Neural cell (in vitro differentiated cells): ENCODE measurements around the gene DOCK2. TPM values are rescaled to one million over a fixed set of nuclear protein-coding genes. Genes with fewer than 3 reads are reported as not detected.

Source experiments
- H2AFZ ChIP-seq: fragments of 200-600, 300-800 bp; sonication (generic), shearing (Covaris generic); 2 replicates; pipeline ENCODE4 v1.6.0; 2014; ENCODE audit warnings: low read depth, mild to moderate bottlenecking, antibody characterized with exemption, low read length, moderate library complexity
- H3F3A ChIP-seq: fragments of 200-600 bp; shearing (Covaris generic); 2 replicates; pipeline ENCODE4 v1.6.1; 2016; ENCODE audit warnings: mild to moderate bottlenecking, moderate library complexity, mixed read lengths, antibody characterized with exemption, low read length; ENCODE audit not compliant: insufficient read depth, poor library complexity, severe bottlenecking
- H3K27ac ChIP-seq: fragments of 200-600, 300-800 bp; sonication (generic), shearing (Covaris generic); 2 replicates; pipeline ENCODE4 v1.5.1; 2014; ENCODE audit warnings: mild to moderate bottlenecking, low read length, moderate library complexity
- H3K27me3 ChIP-seq: fragments of 300-800, 200-600 bp; sonication (generic), shearing (Covaris generic); 2 replicates; pipeline ENCODE4 v1.6.0; 2014; ENCODE audit warnings: mild to moderate bottlenecking, low read depth, low read length, moderate library complexity; ENCODE audit not compliant: insufficient read depth
- H3K36me3 ChIP-seq: fragments of 300-800, 200-600 bp; sonication (generic), shearing (Covaris generic); 2 replicates; pipeline ENCODE4 v1.5.1; 2014; ENCODE audit warnings: mild to moderate bottlenecking, antibody characterized with exemption, low read length, moderate library complexity; ENCODE audit not compliant: insufficient read depth
- H3K4me2 ChIP-seq: fragments of 300-800, 200-600 bp; sonication (generic), shearing (Covaris generic); 2 replicates; pipeline ENCODE4 v1.6.0; 2014; ENCODE audit warnings: mild to moderate bottlenecking, low read length
- H3K4me3 ChIP-seq: fragments of 300-800, 200-600 bp; sonication (generic), shearing (Covaris generic); 2 replicates; pipeline ENCODE4 v1.5.1; 2014; ENCODE audit warnings: mild to moderate bottlenecking, low read length, moderate library complexity
- H3K79me2 ChIP-seq: fragments of 200-600 bp; shearing (Covaris generic); replicated peaks from 2 replicates; pipeline ENCODE4 v1.6.0; 2014; ENCODE audit warnings: mild to moderate bottlenecking, low read length, moderate library complexity; ENCODE audit not compliant: insufficient read depth
- H3K9ac ChIP-seq: fragments of 300-800, 200-600 bp; sonication (generic), shearing (Covaris generic); 2 replicates; pipeline ENCODE4 v1.6.1; 2016; ENCODE audit warnings: mild to moderate bottlenecking, low read length, mixed read lengths
- H3K9me2 ChIP-seq: fragments of 200-600 bp; shearing (Covaris generic); 2 replicates; pipeline ENCODE4 v1.6.1; 2016; ENCODE audit warnings: mild to moderate bottlenecking, low read length, mixed read lengths; ENCODE audit not compliant: insufficient read depth
- H3K9me3 ChIP-seq: fragments of 200-600, 300-800 bp; sonication (generic), shearing (Covaris generic); 2 replicates; pipeline ENCODE4 v1.6.1; 2016; ENCODE audit warnings: mild to moderate bottlenecking, mixed run types, low read length, moderate library complexity, mixed read lengths
- H4K20me1 ChIP-seq: fragments of 200-600 bp; shearing (Covaris generic); 2 replicates; pipeline ENCODE4 v1.6.1; 2016; ENCODE audit warnings: mild to moderate bottlenecking, mixed run types; ENCODE audit not compliant: insufficient read depth
- EP300 ChIP-seq: fragments of 450-650 bp; conservative IDR thresholded peaks from 2 replicates; pipeline ENCODE4 v1.6.1; 2014; ENCODE audit warnings: antibody characterized with exemption, mild to moderate bottlenecking, moderate library complexity; ENCODE audit not compliant: poor library complexity, severe bottlenecking
- EZH2 ChIP-seq: fragments of 200-600, 300-800 bp; shearing (Covaris generic), sonication (generic); IDR thresholded peaks from 2 replicates; pipeline ENCODE4 v1.6.1; 2014; ENCODE audit warnings: antibody characterized with exemption, low read length, borderline replicate concordance, mild to moderate bottlenecking; ENCODE audit not compliant: insufficient read depth, poor library complexity, severe bottlenecking
- MXI1 ChIP-seq: fragments of 450-650 bp; conservative IDR thresholded peaks from 2 replicates; pipeline ENCODE4 v1.6.1; 2014; ENCODE audit warnings: antibody characterized with exemption, mild to moderate bottlenecking; ENCODE audit not compliant: poor library complexity, severe bottlenecking
- RAD21 ChIP-seq: fragments of 450-650 bp; conservative IDR thresholded peaks from 2 replicates; pipeline ENCODE4 v1.6.1; 2014; ENCODE audit warnings: antibody characterized with exemption, mild to moderate bottlenecking, moderate library complexity
- TAF1 ChIP-seq: IDR thresholded peaks from 2 replicates; pipeline ENCODE4 v1.6.1; 2012; ENCODE audit warnings: low read depth
- polyA plus RNA-seq: library from polyadenylated mRNA; depleted of rRNA; stranded (reverse); fragments of >200 nt; gene quantifications from 2 replicates; pipeline ENCODE4 v1.2.3, GENCODE V29; 2014
- TF ChIP-seq, protein P1 (sequence below): IDR thresholded peaks from 2 replicates; pipeline ENCODE4 v1.6.1; 2012; ENCODE audit warnings: borderline replicate concordance
- TF ChIP-seq, protein P2 (sequence below): fragments of 450-650 bp; IDR thresholded peaks from 2 replicates; pipeline ENCODE4 v1.5.1; 2014; ENCODE audit warnings: antibody characterized with exemption, mild to moderate bottlenecking, moderate library complexity; ENCODE audit not compliant: poor library complexity, severe bottlenecking

Gene DOCK2
- polyA plus RNA-seq, 1 donor from 2014 or later = 0.15 TPM

DNA sequence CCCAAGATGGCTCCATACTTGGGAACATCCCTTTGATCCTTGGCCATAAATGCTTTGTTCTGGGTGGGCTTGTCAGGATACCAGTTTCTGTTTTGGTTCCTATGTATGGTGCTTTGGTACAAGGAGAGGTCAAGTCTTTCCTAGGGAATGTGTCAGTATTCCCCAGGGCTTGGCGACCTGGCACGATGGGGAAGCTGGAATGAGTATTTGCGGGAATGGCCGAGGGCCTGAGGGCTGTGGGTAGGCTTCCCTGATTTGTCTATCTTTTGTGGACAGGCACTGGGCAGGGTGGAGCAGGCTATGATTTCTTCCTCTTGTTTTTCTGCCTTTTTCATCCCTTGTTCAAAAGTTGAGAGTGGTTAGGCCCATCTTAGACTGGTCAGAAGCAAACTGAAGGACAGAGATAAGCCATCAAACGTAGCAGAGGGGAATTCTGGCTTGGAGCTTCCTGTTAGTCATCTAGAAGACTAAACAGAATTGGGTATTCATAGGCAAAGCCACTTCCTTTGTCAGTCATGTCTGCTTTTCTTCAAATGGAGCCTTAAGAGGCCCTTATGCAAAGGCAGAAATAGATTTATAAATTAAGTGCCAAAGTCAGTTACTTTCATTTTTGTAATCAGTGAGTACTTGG lies 13.7 kb downstream of the DOCK2 start:
- H3K4me2 ChIP-seq = no peak overlapping the region
- H3K4me3 ChIP-seq = no peak overlapping the region
- no peak overlapping the region for H3K9ac ChIP-seq
- H3K79me2 ChIP-seq = no peaks in the 10 kb centered on the region
- H3F3A ChIP-seq = no peaks in the 10 kb centered on the region
- no peak overlapping the region for H2AFZ ChIP-seq
- no peaks in the 10 kb centered on the region for H4K20me1 ChIP-seq
- no peaks in the 10 kb centered on the region for H3K27me3 ChIP-seq
- TF ChIP-seq MXI1 = no peak
- TF ChIP-seq EZH2 = no peak
- TF ChIP-seq, protein P1, sequence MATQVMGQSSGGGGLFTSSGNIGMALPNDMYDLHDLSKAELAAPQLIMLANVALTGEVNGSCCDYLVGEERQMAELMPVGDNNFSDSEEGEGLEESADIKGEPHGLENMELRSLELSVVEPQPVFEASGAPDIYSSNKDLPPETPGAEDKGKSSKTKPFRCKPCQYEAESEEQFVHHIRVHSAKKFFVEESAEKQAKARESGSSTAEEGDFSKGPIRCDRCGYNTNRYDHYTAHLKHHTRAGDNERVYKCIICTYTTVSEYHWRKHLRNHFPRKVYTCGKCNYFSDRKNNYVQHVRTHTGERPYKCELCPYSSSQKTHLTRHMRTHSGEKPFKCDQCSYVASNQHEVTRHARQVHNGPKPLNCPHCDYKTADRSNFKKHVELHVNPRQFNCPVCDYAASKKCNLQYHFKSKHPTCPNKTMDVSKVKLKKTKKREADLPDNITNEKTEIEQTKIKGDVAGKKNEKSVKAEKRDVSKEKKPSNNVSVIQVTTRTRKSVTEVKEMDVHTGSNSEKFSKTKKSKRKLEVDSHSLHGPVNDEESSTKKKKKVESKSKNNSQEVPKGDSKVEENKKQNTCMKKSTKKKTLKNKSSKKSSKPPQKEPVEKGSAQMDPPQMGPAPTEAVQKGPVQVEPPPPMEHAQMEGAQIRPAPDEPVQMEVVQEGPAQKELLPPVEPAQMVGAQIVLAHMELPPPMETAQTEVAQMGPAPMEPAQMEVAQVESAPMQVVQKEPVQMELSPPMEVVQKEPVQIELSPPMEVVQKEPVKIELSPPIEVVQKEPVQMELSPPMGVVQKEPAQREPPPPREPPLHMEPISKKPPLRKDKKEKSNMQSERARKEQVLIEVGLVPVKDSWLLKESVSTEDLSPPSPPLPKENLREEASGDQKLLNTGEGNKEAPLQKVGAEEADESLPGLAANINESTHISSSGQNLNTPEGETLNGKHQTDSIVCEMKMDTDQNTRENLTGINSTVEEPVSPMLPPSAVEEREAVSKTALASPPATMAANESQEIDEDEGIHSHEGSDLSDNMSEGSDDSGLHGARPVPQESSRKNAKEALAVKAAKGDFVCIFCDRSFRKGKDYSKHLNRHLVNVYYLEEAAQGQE = no peak
- no peak for TF ChIP-seq TAF1
- no peaks in the 10 kb centered on the region for H3K9me3 ChIP-seq
- no peaks in the 10 kb centered on the region for H3K36me3 ChIP-seq
- H3K27ac ChIP-seq = no peak overlapping the region
- H3K9me2 ChIP-seq = no peaks in the 10 kb centered on the region

DNA sequence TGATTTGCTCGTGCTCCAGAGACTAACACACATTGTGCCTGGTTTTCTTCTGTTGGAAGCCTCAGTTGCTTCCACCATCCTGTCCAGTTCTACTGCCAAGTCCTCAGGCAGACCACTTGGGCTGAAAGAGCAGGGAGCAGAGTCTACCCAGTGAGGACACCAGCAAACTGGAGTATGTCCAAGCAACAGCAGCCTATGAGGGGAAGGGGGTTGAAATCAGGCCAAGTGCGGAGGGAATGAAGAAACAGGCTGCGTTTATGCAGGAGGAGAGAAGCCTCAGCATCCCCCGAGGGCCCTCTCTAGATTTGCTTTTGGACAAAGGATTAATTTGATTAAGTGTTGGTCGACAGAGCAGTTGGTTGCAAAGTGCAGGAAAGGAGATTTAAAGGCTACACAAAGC lies 14.5 kb downstream of the DOCK2 start:
- Histone ChIP-seq H2AFZ (no peak overlapping the region), H3K4me2 (no peak overlapping the region), H3K27me3 (no peaks in the 10 kb centered on the region), H3K4me3 (no peak overlapping the region), H3K9me3 (no peaks in the 10 kb centered on the region), H3K27ac (no peak overlapping the region), H3K9ac (no peak overlapping the region), H4K20me1 (no peaks in the 10 kb centered on the region), H3K9me2 (no peaks in the 10 kb centered on the region), H3K79me2 (no peaks in the 10 kb centered on the region), H3K36me3 (no peaks in the 10 kb centered on the region), H3F3A (no peaks in the 10 kb centered on the region)
- TF ChIP-seq EP300 (no peak), RAD21 (no peak), MXI1 (no peak)
- TF ChIP-seq, protein P2, sequence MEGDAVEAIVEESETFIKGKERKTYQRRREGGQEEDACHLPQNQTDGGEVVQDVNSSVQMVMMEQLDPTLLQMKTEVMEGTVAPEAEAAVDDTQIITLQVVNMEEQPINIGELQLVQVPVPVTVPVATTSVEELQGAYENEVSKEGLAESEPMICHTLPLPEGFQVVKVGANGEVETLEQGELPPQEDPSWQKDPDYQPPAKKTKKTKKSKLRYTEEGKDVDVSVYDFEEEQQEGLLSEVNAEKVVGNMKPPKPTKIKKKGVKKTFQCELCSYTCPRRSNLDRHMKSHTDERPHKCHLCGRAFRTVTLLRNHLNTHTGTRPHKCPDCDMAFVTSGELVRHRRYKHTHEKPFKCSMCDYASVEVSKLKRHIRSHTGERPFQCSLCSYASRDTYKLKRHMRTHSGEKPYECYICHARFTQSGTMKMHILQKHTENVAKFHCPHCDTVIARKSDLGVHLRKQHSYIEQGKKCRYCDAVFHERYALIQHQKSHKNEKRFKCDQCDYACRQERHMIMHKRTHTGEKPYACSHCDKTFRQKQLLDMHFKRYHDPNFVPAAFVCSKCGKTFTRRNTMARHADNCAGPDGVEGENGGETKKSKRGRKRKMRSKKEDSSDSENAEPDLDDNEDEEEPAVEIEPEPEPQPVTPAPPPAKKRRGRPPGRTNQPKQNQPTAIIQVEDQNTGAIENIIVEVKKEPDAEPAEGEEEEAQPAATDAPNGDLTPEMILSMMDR = no peak
- TF ChIP-seq, protein P1 = no peak
